GM18520 (cell line): ENCODE results near the gene IL15RA.
"Not testable (repeated sequence)": the region's sequence is repeated elsewhere in the genome, so short reads cannot be mapped to it uniquely, and the experiment has no call there.

ENCODE experiments used
- ATAC-seq: cut with Tn5 transposase; IDR thresholded peaks from one replicate; pipeline ENCODE4 v1.9.1; 2021; ENCODE audit not compliant: unreplicated experiment

The IL15RA gene

GRCh38 chr10:5970527-5970926 lies 6.8 kb downstream of the IL15RA start:
- ATAC-seq: no peak

- ATAC-seq: no peak
These were observed 7.3 kb downstream of the IL15RA start for GRCh38 chr10:5970066-5970465.

- no peak for ATAC-seq
These were observed 8.5 kb downstream of the IL15RA start for GRCh38 chr10:5968681-5969453.

- ATAC-seq: no peak
These were observed 9.2 kb downstream of the IL15RA start for GRCh38 chr10:5968037-5968680.

- no peak for ATAC-seq
These were observed 12.1 kb downstream of the IL15RA start for GRCh38 chr10:5965266-5965665.

- ATAC-seq: no peak
These were observed 12.6 kb downstream of the IL15RA start for GRCh38 chr10:5964736-5965135.

GRCh38 chr10:5963591-5963990 lies 13.8 kb downstream of the IL15RA start:
- no peak for ATAC-seq

GRCh38 chr10:5963071-5963470 lies 14.3 kb downstream of the IL15RA start:
- ATAC-seq: no peak

GRCh38 chr10:5962358-5962940 lies 14.9 kb downstream of the IL15RA start:
- ATAC-seq: not testable (repeated sequence)

- ATAC-seq: no peak
These were observed 15.8 kb downstream of the IL15RA start for GRCh38 chr10:5961405-5962100.

GRCh38 chr10:5960973-5961275 lies 16.4 kb downstream of the IL15RA start:
- ATAC-seq: not testable (repeated sequence)

- no peak for ATAC-seq
These were observed 17.0 kb downstream of the IL15RA start for GRCh38 chr10:5960070-5960972.

GRCh38 chr10:5959581-5960069 lies 17.7 kb downstream of the IL15RA start:
- no peak for ATAC-seq

- ATAC-seq: no peak
These were observed 18.2 kb downstream of the IL15RA start for GRCh38 chr10:5959142-5959541.

- ATAC-seq: no peak
These were observed 18.7 kb downstream of the IL15RA start for GRCh38 chr10:5958675-5959074.

- ATAC-seq: no peak
These were observed 19.3 kb downstream of the IL15RA start for GRCh38 chr10:5958077-5958476.

- ATAC-seq: no peak
These were observed 21.0 kb downstream of the IL15RA start for GRCh38 chr10:5956146-5956936.

GRCh38 chr10:5953676-5954075 lies 23.7 kb downstream of the IL15RA start:
- no peak for ATAC-seq

GRCh38 chr10:5952731-5953385 lies 24.5 kb downstream of the IL15RA start:
- ATAC-seq: no peak
